RKO (cell line): ENCODE measurements around the gene NTRK3.
"Not testable (repeated sequence)": the region's sequence is repeated elsewhere in the genome, so short reads cannot be mapped to it uniquely, and the experiment has no call there.

Experiments used
- DNase-seq: peaks from one replicate; pipeline ENCODE4 v3.0.0-alpha.2; 2016; ENCODE audit warnings: low spot score

NTRK3 gene

GRCh38 chr15:88073391-88073691 is 183.2 kb downstream of the NTRK3 start:
- no peak for DNase-seq

- DNase-seq, result no peak
Observed at GRCh38 chr15:88072598-88073390, 183.7 kb downstream of the NTRK3 start.

- not testable (repeated sequence) for DNase-seq
Observed at GRCh38 chr15:88072133-88072532, 184.4 kb downstream of the NTRK3 start.

GRCh38 chr15:88071141-88071540 is 185.4 kb downstream of the NTRK3 start:
- no peak for DNase-seq

GRCh38 chr15:88069561-88069960 is 187.0 kb downstream of the NTRK3 start:
- DNase-seq, result no peak

- DNase-seq, result no peak
Observed at GRCh38 chr15:88067331-88067685, 189.2 kb downstream of the NTRK3 start.

- no peak for DNase-seq
Observed at GRCh38 chr15:88066636-88067330, 189.8 kb downstream of the NTRK3 start.

- DNase-seq, result no peak
Observed at GRCh38 chr15:88061452-88061851, 195.1 kb downstream of the NTRK3 start.

GRCh38 chr15:88060383-88060782 is 196.2 kb downstream of the NTRK3 start:
- no peak for DNase-seq

- DNase-seq, result no peak
Observed at GRCh38 chr15:88057836-88058235, 198.7 kb downstream of the NTRK3 start.

GRCh38 chr15:88049506-88049905 is 207.0 kb downstream of the NTRK3 start:
- no peak for DNase-seq

- DNase-seq, result no peak
Observed at GRCh38 chr15:88048755-88049154, 207.8 kb downstream of the NTRK3 start.

- DNase-seq, result no peak
Observed at GRCh38 chr15:88048237-88048636, 208.3 kb downstream of the NTRK3 start.

- DNase-seq, result no peak
Observed at GRCh38 chr15:88046576-88047129, 209.9 kb downstream of the NTRK3 start.

GRCh38 chr15:88043396-88043795 is 213.1 kb downstream of the NTRK3 start:
- no peak for DNase-seq

GRCh38 chr15:88042047-88042446 is 214.5 kb downstream of the NTRK3 start:
- DNase-seq, result no peak

GRCh38 chr15:88040516-88040915 is 216.0 kb downstream of the NTRK3 start:
- no peak for DNase-seq

- DNase-seq, result no peak
Observed at GRCh38 chr15:88038261-88038660, 218.3 kb downstream of the NTRK3 start.

GRCh38 chr15:88036154-88036839 is 220.2 kb downstream of the NTRK3 start:
- no peak for DNase-seq

- no peak for DNase-seq
Observed at GRCh38 chr15:88035381-88035780, 221.2 kb downstream of the NTRK3 start.

- not testable (repeated sequence) for DNase-seq
Observed at GRCh38 chr15:88033421-88033820, 223.1 kb downstream of the NTRK3 start.

GRCh38 chr15:88032787-88033186 is 223.8 kb downstream of the NTRK3 start:
- DNase-seq, result peak; percentile 70

- DNase-seq, result peak; percentile 12
Observed at GRCh38 chr15:88031461-88031860, 225.1 kb downstream of the NTRK3 start.
